G401 (cell line): ENCODE results near the gene SCN2B. TPM values are rescaled to one million over a fixed set of nuclear protein-coding genes. Genes with fewer than 3 reads are reported as not detected.

ENCODE experiments used
- DNase-seq: peaks from one replicate; pipeline ENCODE4 v3.0.0-alpha.2; 2015; ENCODE audit warnings: low spot score
- in situ Hi-C: cut with HindIII; loops from 2 replicates; pipeline ENCODE4 v1.10.0; 2016; ENCODE audit warnings: low sequenced_read_pairs, mixed read lengths
- total RNA-seq: library from RNA; depleted of rRNA; stranded (reverse); fragments of >200 nt; shearing (Covaris generic); gene quantifications from 2 replicates; pipeline ENCODE4 v1.2.3, GENCODE V29; 2014; rRNA removed

The SCN2B gene
- total RNA-seq, 1 experiment from 2014 or later, result 0.10 TPM

- DNase-seq, result no peak
- in situ Hi-C loops, result no loop called here
Measured at GRCh38 chr11:118117790-118118601, 58.4 kb downstream of the SCN2B start.

GRCh38 chr11:118115048-118115447, 61.4 kb downstream of the SCN2B start:
- no peak for DNase-seq
- in situ Hi-C loops, result no loop called here

GRCh38 chr11:118114266-118114665, 62.2 kb downstream of the SCN2B start:
- in situ Hi-C loops, result no loop called here
- DNase-seq, result no peak

GRCh38 chr11:118112711-118113430, 63.6 kb downstream of the SCN2B start:
- in situ Hi-C loops, result no loop called here
- no peak for DNase-seq

Other genes with a start within 250 kb of the SCN2B start
- gene TMPRSS13, start 247.2 kb downstream of the SCN2B start, total RNA-seq, result not detected in 2 replicates
- not detected in 2 replicates for gene IL10RA, start 190.2 kb downstream of the SCN2B start, total RNA-seq
- not detected in 2 replicates for gene TMPRSS4, start 99.6 kb downstream of the SCN2B start, total RNA-seq
- not detected in 2 replicates for gene SMIM35, start 89.7 kb downstream of the SCN2B start, total RNA-seq
- gene SCN4B, start 23.8 kb downstream of the SCN2B start, total RNA-seq, result not detected in 2 replicates
- gene JAML, start 48.4 kb upstream of the SCN2B start, total RNA-seq, result not detected in 2 replicates
- not detected in 2 replicates for gene MPZL3, start 75.7 kb upstream of the SCN2B start, total RNA-seq
- not detected in 2 replicates for gene MPZL2, start 87.7 kb upstream of the SCN2B start, total RNA-seq
- gene CD3E, start 128.1 kb upstream of the SCN2B start, total RNA-seq, result not detected in 2 replicates
- gene CD3D, start 166.1 kb upstream of the SCN2B start, total RNA-seq, result not detected in 2 replicates
- gene CD3G, start 167.7 kb upstream of the SCN2B start, total RNA-seq, result not detected in 2 replicates
- 24.3 and 35.0 TPM in 2 replicates for gene UBE4A, start 183.0 kb upstream of the SCN2B start, total RNA-seq
- 146 and 244 TPM in 2 replicates for gene ATP5MG, start 225.0 kb upstream of the SCN2B start, total RNA-seq